GM21381 (cell line): ENCODE results near the gene NUMA1.

Source experiments
- ATAC-seq: cut with Tn5 transposase; IDR thresholded peaks from one replicate; pipeline ENCODE4 v1.9.1; 2021; ENCODE audit warnings: mild to moderate bottlenecking, moderate library complexity; ENCODE audit not compliant: unreplicated experiment

The NUMA1 gene

GRCh38 chr11:72018171-72018570 is 62.2 kb downstream of the NUMA1 start:
- no peak for ATAC-seq

GRCh38 chr11:72015511-72016061 is 64.8 kb downstream of the NUMA1 start:
- ATAC-seq: no peak

- no peak for ATAC-seq
Observed at GRCh38 chr11:72014761-72015320, 65.5 kb downstream of the NUMA1 start.

GRCh38 chr11:72013765-72014711 is 66.3 kb downstream of the NUMA1 start:
- ATAC-seq: no peak

- no peak for ATAC-seq
Observed at GRCh38 chr11:72012897-72013721, 67.2 kb downstream of the NUMA1 start.

GRCh38 chr11:72012091-72012630 is 68.2 kb downstream of the NUMA1 start:
- no peak for ATAC-seq

- no peak for ATAC-seq
Observed at GRCh38 chr11:72010529-72011233, 69.7 kb downstream of the NUMA1 start.

GRCh38 chr11:72009156-72009555 is 71.2 kb downstream of the NUMA1 start:
- no peak for ATAC-seq

- no peak for ATAC-seq
Observed at GRCh38 chr11:72008728-72009127, 71.6 kb downstream of the NUMA1 start.

GRCh38 chr11:72007587-72007986 is 72.8 kb downstream of the NUMA1 start:
- ATAC-seq: no peak

GRCh38 chr11:72007089-72007476 is 73.3 kb downstream of the NUMA1 start:
- no peak for ATAC-seq

- no peak for ATAC-seq
Observed at GRCh38 chr11:72006309-72007088, 73.8 kb downstream of the NUMA1 start.

GRCh38 chr11:72005347-72006260 is 74.7 kb downstream of the NUMA1 start:
- ATAC-seq: no peak

GRCh38 chr11:72004515-72005346 is 75.6 kb downstream of the NUMA1 start:
- ATAC-seq: no peak

- ATAC-seq: no peak
Observed at GRCh38 chr11:72003776-72004171, 76.6 kb downstream of the NUMA1 start.

- no peak for ATAC-seq
Observed at GRCh38 chr11:72002841-72003775, 77.2 kb downstream of the NUMA1 start.
